ENCODE results near the gene TBC1D2B.
A peak's percentile ranks its signal among the peaks of the same experiment; 100 is the strongest.

Gene TBC1D2B

GRCh38 chr15:78072080-78072892, 5.2 kb downstream of the TBC1D2B start:
- peak; percentile 72 for DNase-seq (ENCODE audit: low read depth)

- DNase-seq (ENCODE audit: low read depth) = no peak
These were observed 6.1 kb downstream of the TBC1D2B start for GRCh38 chr15:78071383-78071782.

GRCh38 chr15:78070049-78070700, 7.3 kb downstream of the TBC1D2B start:
- peak; percentile 36 for DNase-seq (ENCODE audit: low read depth)

GRCh38 chr15:78069462-78070029, 8.0 kb downstream of the TBC1D2B start:
- no peak for DNase-seq (ENCODE audit: low read depth)

GRCh38 chr15:78069052-78069414, 8.5 kb downstream of the TBC1D2B start:
- DNase-seq (ENCODE audit: low read depth) = no peak

- no peak for DNase-seq (ENCODE audit: low read depth)
These were observed 9.9 kb downstream of the TBC1D2B start for GRCh38 chr15:78067328-78068228.

GRCh38 chr15:78065973-78066946, 11.3 kb downstream of the TBC1D2B start:
- DNase-seq (ENCODE audit: low read depth) = no peak

GRCh38 chr15:78065284-78065872, 12.1 kb downstream of the TBC1D2B start:
- DNase-seq (ENCODE audit: low read depth) = peak; percentile 98

- no peak for DNase-seq (ENCODE audit: low read depth)
These were observed 13.0 kb downstream of the TBC1D2B start for GRCh38 chr15:78064544-78064943.

GRCh38 chr15:78063970-78064385, 13.5 kb downstream of the TBC1D2B start:
- DNase-seq (ENCODE audit: low read depth) = no peak

- DNase-seq (ENCODE audit: low read depth) = no peak
These were observed 14.3 kb downstream of the TBC1D2B start for GRCh38 chr15:78063217-78063616.

GRCh38 chr15:78061963-78062427, 15.5 kb downstream of the TBC1D2B start:
- DNase-seq (ENCODE audit: low read depth) = peak; percentile 56

GRCh38 chr15:78060232-78060631, 17.3 kb downstream of the TBC1D2B start:
- DNase-seq (ENCODE audit: low read depth) = no peak

- DNase-seq (ENCODE audit: low read depth) = peak; percentile 64
These were observed 18.2 kb downstream of the TBC1D2B start for GRCh38 chr15:78059110-78059839.

GRCh38 chr15:78058401-78058935, 19.0 kb downstream of the TBC1D2B start:
- DNase-seq (ENCODE audit: low read depth) = no peak

GRCh38 chr15:78057803-78058202, 19.7 kb downstream of the TBC1D2B start:
- DNase-seq (ENCODE audit: low read depth) = no peak

GRCh38 chr15:78056714-78057269, 20.7 kb downstream of the TBC1D2B start:
- peak; percentile 81 for DNase-seq (ENCODE audit: low read depth)

- DNase-seq (ENCODE audit: low read depth) = peak; percentile 69
These were observed 21.4 kb downstream of the TBC1D2B start for GRCh38 chr15:78055919-78056713.

All from ELR (cell line).